Smooth muscle cell (in vitro differentiated cells): ENCODE results near the gene MEGF6. TPM values are rescaled to one million over a fixed set of nuclear protein-coding genes. Genes with fewer than 3 reads are reported as not detected.

Source experiments
- DNase-seq: peaks from one replicate; lab custom pipeline; 2025; ENCODE audit not compliant: unreplicated experiment; lab: John Stamatoyannopoulos, UW
- H2AFZ ChIP-seq: fragments of 200-600 bp; sonication (generic); 2 replicates; pipeline ENCODE4 v1.6.0; 2016; ENCODE audit warnings: antibody characterized with exemption, low read depth, mild to moderate bottlenecking
- H3F3A ChIP-seq: fragments of 200-600 bp; sonication (generic); 2 replicates; pipeline ENCODE4 v1.6.0; 2017; ENCODE audit warnings: antibody characterized with exemption, low read depth
- H3K27ac ChIP-seq: fragments of 200-600 bp; sonication (generic); 2 replicates; pipeline ENCODE4 v1.5.1; 2016; ENCODE audit warnings: low read depth, mild to moderate bottlenecking
- H3K27me3 ChIP-seq: fragments of 200-600 bp; sonication (generic); 2 replicates; pipeline ENCODE4 v1.6.1; 2016; ENCODE audit warnings: low read depth, mild to moderate bottlenecking
- H3K36me3 ChIP-seq: fragments of 200-600 bp; sonication (generic); 2 replicates; pipeline ENCODE4 v1.5.1; 2016; ENCODE audit warnings: low read depth
- H3K4me1 ChIP-seq: fragments of 200-600 bp; sonication (generic); 2 replicates; pipeline ENCODE4 v1.5.1; 2016; ENCODE audit warnings: low read depth
- H3K4me2 ChIP-seq: fragments of 200-600 bp; sonication (generic); 2 replicates; pipeline ENCODE4 v1.6.0; 2016; ENCODE audit warnings: mild to moderate bottlenecking
- H3K4me3 ChIP-seq: fragments of 200-600 bp; sonication (generic); 2 replicates; pipeline ENCODE4 v1.5.1; 2016; ENCODE audit warnings: mild to moderate bottlenecking
- H3K79me2 ChIP-seq: fragments of 200-600 bp; sonication (generic); 2 replicates; pipeline ENCODE4 v1.6.0; 2016; ENCODE audit warnings: low read depth, mild to moderate bottlenecking
- H3K9ac ChIP-seq: fragments of 200-600 bp; sonication (generic); 2 replicates; pipeline ENCODE4 v1.6.0; 2016; ENCODE audit warnings: low read depth
- H3K9me3 ChIP-seq: fragments of 200-600 bp; sonication (generic); replicated peaks from 2 replicates; pipeline ENCODE4 v1.5.1; 2016; ENCODE audit warnings: low read depth
- H4K20me1 ChIP-seq: fragments of 200-600 bp; sonication (generic); 2 replicates; pipeline ENCODE4 v1.6.0; 2016; ENCODE audit warnings: low read depth
- WGBS: methylation state at CpG from one replicate; pipeline ENCODE4 v1.1.7; 2016; ENCODE audit warnings: low lambda C conversion rate; 5-methylcytosine and 5-hydroxymethylcytosine counted together
- polyA plus RNA-seq: library from polyadenylated mRNA; unstranded; fragments of >200 nt; fragmentation: Nextera tagmentation; extraction: Ambion mirVana; gene quantifications from 2 replicates; pipeline ENCODE4 v1.2.1, GENCODE V29; 2016
- total RNA-seq: library from RNA; depleted of rRNA; stranded (reverse); fragments of >200 nt; gene quantifications from 2 replicates; pipeline ENCODE4 v1.2.3, GENCODE V29; 2014
- TF ChIP-seq, protein P1 (sequence below): fragments of 200-600 bp; sonication (generic); IDR thresholded peaks from 2 replicates; pipeline ENCODE4 v1.5.1; 2017; ENCODE audit warnings: borderline replicate concordance, mild to moderate bottlenecking, antibody characterized with exemption; ENCODE audit not compliant: insufficient read depth, poor library complexity, severe bottlenecking

Gene MEGF6
- total and polyA plus RNA-seq, 2 experiments from 2014 or later: 6.5 to 12.8 TPM

DNA sequence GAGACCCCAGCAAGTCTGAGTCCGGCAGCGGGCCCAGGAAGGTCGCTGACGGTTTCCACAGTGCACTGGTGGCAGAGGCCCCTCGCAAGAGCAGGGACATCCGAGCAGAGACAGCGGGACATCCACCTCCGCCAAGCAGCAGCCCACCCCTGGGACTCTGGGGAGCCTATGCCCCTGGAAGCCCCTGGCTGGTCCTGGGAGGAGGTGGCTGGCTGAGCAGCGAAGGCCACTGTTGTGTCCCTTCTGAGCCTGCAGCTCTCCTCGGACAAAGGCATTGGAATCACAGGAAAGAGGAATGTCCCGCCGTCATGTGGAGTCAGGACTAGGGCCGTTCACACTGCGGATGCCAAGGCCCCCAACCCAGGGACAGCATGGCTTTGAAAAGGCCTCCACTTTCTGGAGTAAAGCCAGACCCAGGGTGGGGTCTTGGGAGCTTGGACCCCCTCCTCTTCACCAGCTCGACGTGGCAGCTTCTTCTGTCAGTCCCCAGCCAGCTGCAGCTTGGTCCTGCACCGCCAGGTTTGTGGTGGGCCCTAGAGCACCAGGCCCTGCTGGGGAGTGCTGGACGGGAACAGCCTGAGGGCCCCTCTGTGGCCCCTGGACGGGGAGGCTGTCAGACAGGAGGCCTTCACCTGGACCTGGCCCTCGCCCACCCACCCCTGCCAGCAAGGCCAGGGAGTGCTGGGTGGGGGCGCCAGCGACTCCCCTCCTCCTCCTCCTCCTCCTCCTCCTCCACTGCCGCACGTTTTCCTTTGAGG is 1.4 kb downstream of the MEGF6 start:
- H3K27ac ChIP-seq: no peak overlapping the region
- WGBS: 87% methylated on average over 18 of the region's 24 CpGs
- H3F3A ChIP-seq: peaks cover 5% of the 10 kb centered on the region
- TF ChIP-seq, protein P1, sequence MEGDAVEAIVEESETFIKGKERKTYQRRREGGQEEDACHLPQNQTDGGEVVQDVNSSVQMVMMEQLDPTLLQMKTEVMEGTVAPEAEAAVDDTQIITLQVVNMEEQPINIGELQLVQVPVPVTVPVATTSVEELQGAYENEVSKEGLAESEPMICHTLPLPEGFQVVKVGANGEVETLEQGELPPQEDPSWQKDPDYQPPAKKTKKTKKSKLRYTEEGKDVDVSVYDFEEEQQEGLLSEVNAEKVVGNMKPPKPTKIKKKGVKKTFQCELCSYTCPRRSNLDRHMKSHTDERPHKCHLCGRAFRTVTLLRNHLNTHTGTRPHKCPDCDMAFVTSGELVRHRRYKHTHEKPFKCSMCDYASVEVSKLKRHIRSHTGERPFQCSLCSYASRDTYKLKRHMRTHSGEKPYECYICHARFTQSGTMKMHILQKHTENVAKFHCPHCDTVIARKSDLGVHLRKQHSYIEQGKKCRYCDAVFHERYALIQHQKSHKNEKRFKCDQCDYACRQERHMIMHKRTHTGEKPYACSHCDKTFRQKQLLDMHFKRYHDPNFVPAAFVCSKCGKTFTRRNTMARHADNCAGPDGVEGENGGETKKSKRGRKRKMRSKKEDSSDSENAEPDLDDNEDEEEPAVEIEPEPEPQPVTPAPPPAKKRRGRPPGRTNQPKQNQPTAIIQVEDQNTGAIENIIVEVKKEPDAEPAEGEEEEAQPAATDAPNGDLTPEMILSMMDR: no peak
- no peak overlapping the region for H3K9ac ChIP-seq
- no peak overlapping the region for H2AFZ ChIP-seq
- H3K36me3 ChIP-seq: no peaks in the 10 kb centered on the region
- no peaks in the 10 kb centered on the region for H4K20me1 ChIP-seq
- H3K4me1 ChIP-seq: peaks cover 23% of the 10 kb centered on the region
- no peak overlapping the region for H3K4me2 ChIP-seq
- no peaks in the 10 kb centered on the region for H3K79me2 ChIP-seq
- no peaks in the 10 kb centered on the region for H3K9me3 ChIP-seq
- H3K27me3 ChIP-seq: peaks cover 17% of the 10 kb centered on the region
- H3K4me3 ChIP-seq: peak overlapping the region; percentile 52
- no peak for DNase-seq

DNA sequence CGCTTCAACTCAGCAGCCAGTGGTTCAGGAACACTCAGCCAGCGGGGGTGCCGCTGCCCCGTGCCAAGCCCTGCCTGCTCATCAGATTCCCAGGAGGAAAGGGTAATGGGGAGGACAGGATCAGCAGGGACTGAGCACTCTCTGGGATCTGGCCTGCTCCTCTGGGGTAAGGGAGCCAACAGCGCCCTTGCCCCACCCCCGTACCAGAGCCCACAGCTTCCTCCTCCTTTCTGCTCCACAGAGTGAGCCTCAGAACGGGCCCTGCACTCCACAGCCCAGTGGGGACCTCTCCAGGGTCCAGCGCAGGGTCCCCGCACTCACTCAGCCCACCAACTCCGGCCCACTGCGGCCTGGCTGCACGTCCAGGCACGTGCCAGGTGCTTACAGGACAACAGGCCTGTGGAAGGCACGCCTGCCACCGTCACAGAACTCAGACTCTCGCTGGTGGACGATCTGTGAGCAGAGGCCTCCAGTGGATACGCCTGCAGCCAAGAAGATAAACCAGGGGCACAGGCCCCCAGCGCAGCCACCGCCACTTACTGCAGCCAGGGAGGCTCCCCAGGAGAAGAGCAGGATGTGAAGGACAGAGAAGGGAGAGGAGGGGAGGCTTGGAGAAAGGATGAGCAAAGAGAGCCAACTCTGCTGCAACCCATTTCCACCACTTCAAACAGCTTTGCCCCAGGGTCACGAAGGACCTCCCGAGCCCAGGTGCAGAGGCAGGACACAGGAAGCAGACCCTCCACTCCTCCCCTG is 2.1 kb downstream of the MEGF6 start:
- Histone ChIP-seq H3K4me3 (no peak overlapping the region), H4K20me1 (no peaks in the 10 kb centered on the region), H3K9ac (no peak overlapping the region), H3K27ac (no peak overlapping the region), H3K36me3 (no peaks in the 10 kb centered on the region), H2AFZ (no peak overlapping the region), H3K27me3 (peaks cover 17% of the 10 kb centered on the region), H3K4me2 (no peak overlapping the region), H3K4me1 (peaks cover 23% of the 10 kb centered on the region), H3F3A (peaks cover 5% of the 10 kb centered on the region), H3K9me3 (no peaks in the 10 kb centered on the region), H3K79me2 (no peaks in the 10 kb centered on the region)
- 86% methylated on average over 22 of the region's 22 CpGs for WGBS
- TF ChIP-seq, protein P1: no peak
- DNase-seq: no peak

DNA sequence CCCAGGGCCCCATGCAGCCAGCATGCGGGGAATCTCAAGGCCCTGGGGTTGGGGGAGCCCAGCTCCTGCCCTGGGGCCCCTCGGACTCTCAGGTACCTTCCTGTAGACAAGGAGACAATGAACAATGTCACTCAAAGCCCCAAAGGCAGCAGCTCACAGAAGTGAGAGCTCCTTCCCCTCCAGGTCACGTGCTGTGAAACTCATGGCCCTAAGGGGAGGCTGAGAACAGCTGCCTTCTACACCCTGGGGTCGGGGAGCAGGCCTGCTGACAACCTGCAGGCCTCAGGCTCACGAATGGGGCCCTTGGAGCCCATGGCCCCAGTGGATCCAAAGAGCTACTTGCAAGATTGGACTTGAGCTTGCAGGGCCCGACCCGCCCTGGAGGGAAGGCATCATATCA is 3.2 kb downstream of the MEGF6 start:
- Histone ChIP-seq H3K79me2 (no peaks in the 10 kb centered on the region), H3K9ac (no peak overlapping the region), H2AFZ (no peak overlapping the region), H4K20me1 (no peaks in the 10 kb centered on the region), H3K27me3 (peaks cover 17% of the 10 kb centered on the region), H3K36me3 (no peaks in the 10 kb centered on the region), H3K4me3 (no peak overlapping the region), H3K4me2 (no peak overlapping the region), H3K27ac (no peak overlapping the region), H3K9me3 (no peaks in the 10 kb centered on the region), H3K4me1 (peaks cover 16% of the 10 kb centered on the region), H3F3A (peaks cover 5% of the 10 kb centered on the region)
- no peak for DNase-seq
- TF ChIP-seq, protein P1: no peak
- 86% methylated on average over 7 of the region's 7 CpGs for WGBS
